ENCODE results near the gene HCN3. TPM values are rescaled to one million over a fixed set of nuclear protein-coding genes. Genes with fewer than 3 reads are reported as not detected.

The HCN3 gene
- polyA plus RNA-seq, 1 of the 3 experiments (the other 2 are of a cell fraction), result 9.7 TPM

GRCh38 chr1:155251566-155251965 is 25.7 kb upstream of the HCN3 start:
- DNase-seq, result no peak
- Histone ChIP-seq H2AFZ (ENCODE audit: low read depth) (no peak overlapping the region), H3K27ac (ENCODE audit: low read depth in 2 of 2, low read length in 1 of 2) (no peak overlapping the region; a peak in 1 of 4 replicates), H3K9ac (no peak overlapping the region), H3K79me2 (ENCODE audit: insufficient read depth) (peaks cover 23% of the 10 kb centered on the region), H3K27me3 (ENCODE audit: insufficient read depth) (no peaks in the 10 kb centered on the region), H3K36me3 (replicated peaks in 1 of 2; ENCODE audit: control insufficient read depth in 1 of 2, insufficient read depth in 2 of 2, low read length in 1 of 2) (peaks cover 9 to 25% of the 10 kb centered on the region in 2 experiments), H3K4me1 (ENCODE audit: control insufficient read depth in 1 of 2, insufficient read depth in 2 of 2, low read depth in 1 of 2, low read length in 1 of 2) (peaks cover 0 to 20% of the 10 kb centered on the region in 2 experiments; a peak in 1 of 4 replicates), H3F3A (replicated peaks; ENCODE audit: insufficient read depth) (peaks cover 20% of the 10 kb centered on the region), H3K4me3 (ENCODE audit: low read depth in 2 of 2, low read length in 1 of 2) (no peak overlapping the region), H3K4me2 (no peak overlapping the region), H3K9me3 (no peaks in the 10 kb centered on the region), H3K9me2 (no peaks in the 10 kb centered on the region), H4K20me1 (ENCODE audit: insufficient read depth) (no peaks in the 10 kb centered on the region)
- CTCF ChIA-PET, result interaction anchor here (0.7 to 13.3 kb wide), 33 partner anchors 9 to 739 kb away, joined by 3 to 184 read pairs (median 9); partner anchors contain the start of genes CLK2, FDPS, HCN3 and KRTCAP2
- POLR2A ChIA-PET, result interaction anchor here (0.6 to 2.9 kb wide), 4 partner anchors 8 to 57 kb away, joined by 3 to 11 read pairs (median 4); partner anchors contain the start of genes FDPS and SCAMP3
- 93% methylated on average over 6 of the region's 7 CpGs for WGBS (ENCODE audit: low lambda C conversion rate)
- TF ChIP-seq MAX (IDR thresholded peaks at IDR 0.05; ENCODE audit: low read depth) (no peak), POLR2AphosphoS5 (IDR thresholded peaks at IDR 0.05; ENCODE audit: low read depth, low read length) (no peak), EP300 (IDR thresholded peaks at IDR 0.05; ENCODE audit: borderline replicate concordance in 1 of 2, low read depth in 1 of 2, low read length in 1 of 2) (no peak), GABPA (IDR thresholded peaks at IDR 0.05; ENCODE audit: low read depth) (no peak), RXRA (IDR thresholded peaks at IDR 0.05; ENCODE audit: borderline replicate concordance, low read depth) (no peak), RCOR1 (IDR thresholded peaks at IDR 0.05; ENCODE audit: low read length) (no peak), CHD2 (IDR thresholded peaks at IDR 0.05; ENCODE audit: low read length, partially characterized antibody) (no peak), FOSL2 (IDR thresholded peaks at IDR 0.05; ENCODE audit: borderline replicate concordance, low read depth) (no peak), TEAD4 (IDR thresholded peaks at IDR 0.05; ENCODE audit: borderline replicate concordance, insufficient read depth) (no peak)
- TF ChIP-seq, protein P1, sequence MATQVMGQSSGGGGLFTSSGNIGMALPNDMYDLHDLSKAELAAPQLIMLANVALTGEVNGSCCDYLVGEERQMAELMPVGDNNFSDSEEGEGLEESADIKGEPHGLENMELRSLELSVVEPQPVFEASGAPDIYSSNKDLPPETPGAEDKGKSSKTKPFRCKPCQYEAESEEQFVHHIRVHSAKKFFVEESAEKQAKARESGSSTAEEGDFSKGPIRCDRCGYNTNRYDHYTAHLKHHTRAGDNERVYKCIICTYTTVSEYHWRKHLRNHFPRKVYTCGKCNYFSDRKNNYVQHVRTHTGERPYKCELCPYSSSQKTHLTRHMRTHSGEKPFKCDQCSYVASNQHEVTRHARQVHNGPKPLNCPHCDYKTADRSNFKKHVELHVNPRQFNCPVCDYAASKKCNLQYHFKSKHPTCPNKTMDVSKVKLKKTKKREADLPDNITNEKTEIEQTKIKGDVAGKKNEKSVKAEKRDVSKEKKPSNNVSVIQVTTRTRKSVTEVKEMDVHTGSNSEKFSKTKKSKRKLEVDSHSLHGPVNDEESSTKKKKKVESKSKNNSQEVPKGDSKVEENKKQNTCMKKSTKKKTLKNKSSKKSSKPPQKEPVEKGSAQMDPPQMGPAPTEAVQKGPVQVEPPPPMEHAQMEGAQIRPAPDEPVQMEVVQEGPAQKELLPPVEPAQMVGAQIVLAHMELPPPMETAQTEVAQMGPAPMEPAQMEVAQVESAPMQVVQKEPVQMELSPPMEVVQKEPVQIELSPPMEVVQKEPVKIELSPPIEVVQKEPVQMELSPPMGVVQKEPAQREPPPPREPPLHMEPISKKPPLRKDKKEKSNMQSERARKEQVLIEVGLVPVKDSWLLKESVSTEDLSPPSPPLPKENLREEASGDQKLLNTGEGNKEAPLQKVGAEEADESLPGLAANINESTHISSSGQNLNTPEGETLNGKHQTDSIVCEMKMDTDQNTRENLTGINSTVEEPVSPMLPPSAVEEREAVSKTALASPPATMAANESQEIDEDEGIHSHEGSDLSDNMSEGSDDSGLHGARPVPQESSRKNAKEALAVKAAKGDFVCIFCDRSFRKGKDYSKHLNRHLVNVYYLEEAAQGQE (IDR thresholded peaks at IDR 0.05; ENCODE audit: low read depth, low read length), result no peak

DNA sequence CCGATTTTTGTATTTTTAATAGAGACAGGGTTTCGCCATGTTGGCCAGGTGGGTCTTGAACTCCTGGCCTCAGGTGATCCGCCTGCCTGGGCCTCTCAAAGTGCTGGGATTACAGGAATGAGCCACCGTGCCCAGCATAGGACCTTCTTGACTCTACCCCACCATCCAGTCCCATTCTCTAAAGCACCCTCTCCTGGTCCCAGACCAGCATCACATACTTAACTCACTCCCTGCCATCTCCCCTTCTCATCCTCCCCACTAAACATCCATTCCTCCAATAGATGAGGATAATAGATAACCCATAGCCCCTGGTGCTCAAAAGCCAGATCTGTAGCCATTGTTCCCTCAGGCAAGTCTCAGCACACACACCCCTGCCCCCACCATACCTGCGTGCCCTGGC is 24.1 kb upstream of the HCN3 start:
- 87% methylated on average over 4 of the region's 5 CpGs for WGBS (ENCODE audit: low lambda C conversion rate)

More for the DNA sequence above, 24.1 kb upstream of the HCN3 start:
- Histone ChIP-seq H3K4me2 (peak overlapping the region; percentile 100), H3K9ac (peak overlapping the region; percentile 77; the same call in 1 of the 2 replicates), H3K4me3 (ENCODE audit: low read depth in 2 of 2, low read length in 1 of 2) (peak overlapping the region; percentile 79 to 82), H3K36me3 (replicated peaks in 1 of 2; ENCODE audit: control insufficient read depth in 1 of 2, insufficient read depth in 2 of 2, low read length in 1 of 2) (peaks cover 9 to 25% of the 10 kb centered on the region in 2 experiments), H3K79me2 (ENCODE audit: insufficient read depth) (peaks cover 23% of the 10 kb centered on the region), H3K27me3 (ENCODE audit: insufficient read depth) (no peaks in the 10 kb centered on the region), H3F3A (replicated peaks; ENCODE audit: insufficient read depth) (peaks cover 34% of the 10 kb centered on the region), H4K20me1 (ENCODE audit: insufficient read depth) (no peaks in the 10 kb centered on the region), H3K9me3 (no peaks in the 10 kb centered on the region), H3K9me2 (no peaks in the 10 kb centered on the region), H3K27ac (ENCODE audit: low read depth in 2 of 2, low read length in 1 of 2) (peak overlapping the region in 1 of 2 experiments; percentile 93; a peak in 2 of 4 replicates), H3K4me1 (ENCODE audit: control insufficient read depth in 1 of 2, insufficient read depth in 2 of 2, low read depth in 1 of 2, low read length in 1 of 2) (peaks cover 0 to 20% of the 10 kb centered on the region in 2 experiments; a peak in 1 of 4 replicates), H2AFZ (ENCODE audit: low read depth) (no peak overlapping the region)
- TF ChIP-seq USF1 (IDR thresholded peaks at IDR 0.05; ENCODE audit: borderline replicate concordance, low read depth) (no peak), EZH2phosphoT487 (IDR thresholded peaks at IDR 0.05; ENCODE audit: borderline replicate concordance, low read depth) (no peak)
- ChIA-PET POLR2A (interaction anchor here (2.9 kb wide), 1 partner anchor 9 kb away, joined by 11 read pairs; the partner anchor contains the start of gene SCAMP3), CTCF (interaction anchor here (3.3 to 13.3 kb wide), 3 partner anchors 7 to 72 kb away, joined by 51 to 184 read pairs (median 66); partner anchors contain the start of genes FDPS, RUSC1 and SCAMP3)
- DNase-seq, result peak; percentile 46
